Measurements from ENCODE around the gene STIMATE.

- TF ChIP-seq, protein P1, sequence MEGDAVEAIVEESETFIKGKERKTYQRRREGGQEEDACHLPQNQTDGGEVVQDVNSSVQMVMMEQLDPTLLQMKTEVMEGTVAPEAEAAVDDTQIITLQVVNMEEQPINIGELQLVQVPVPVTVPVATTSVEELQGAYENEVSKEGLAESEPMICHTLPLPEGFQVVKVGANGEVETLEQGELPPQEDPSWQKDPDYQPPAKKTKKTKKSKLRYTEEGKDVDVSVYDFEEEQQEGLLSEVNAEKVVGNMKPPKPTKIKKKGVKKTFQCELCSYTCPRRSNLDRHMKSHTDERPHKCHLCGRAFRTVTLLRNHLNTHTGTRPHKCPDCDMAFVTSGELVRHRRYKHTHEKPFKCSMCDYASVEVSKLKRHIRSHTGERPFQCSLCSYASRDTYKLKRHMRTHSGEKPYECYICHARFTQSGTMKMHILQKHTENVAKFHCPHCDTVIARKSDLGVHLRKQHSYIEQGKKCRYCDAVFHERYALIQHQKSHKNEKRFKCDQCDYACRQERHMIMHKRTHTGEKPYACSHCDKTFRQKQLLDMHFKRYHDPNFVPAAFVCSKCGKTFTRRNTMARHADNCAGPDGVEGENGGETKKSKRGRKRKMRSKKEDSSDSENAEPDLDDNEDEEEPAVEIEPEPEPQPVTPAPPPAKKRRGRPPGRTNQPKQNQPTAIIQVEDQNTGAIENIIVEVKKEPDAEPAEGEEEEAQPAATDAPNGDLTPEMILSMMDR (IDR thresholded peaks at IDR 0.05): no peak
- no peak for TF ChIP-seq POLR2A (IDR thresholded peaks at IDR 0.05)
Observed at GRCh38 chr3:52925405-52926313, 28.3 kb upstream of the STIMATE start.
